Stomach (tissue), 9 donors: Measurements from ENCODE around the gene MYCN. TPM values are rescaled to one million over a fixed set of nuclear protein-coding genes. Genes with fewer than 3 reads are reported as not detected.

Experiments
- DNase-seq, 2 donors: peaks; one replicate each; pipeline versions ENCODE4 v3.0.0 to v3.0.0-alpha.2; 2013 to 2019
- H3K27ac ChIP-seq, 5 donors: fragments of 200-600 bp in 4 of 5; sonication (generic) in 4 of 5; one replicate each; pipeline ENCODE4 v1.5.1; 2013 to 2019; ENCODE audit warnings: mild to moderate bottlenecking in 1 of 5, moderate library complexity in 1 of 5
- H3K27me3 ChIP-seq, 3 donors: fragments of 200-600 bp; sonication (generic); one replicate each; pipeline ENCODE4 v1.5.1; 2017 to 2019; ENCODE audit warnings: mixed run types in 1 of 3
- H3K36me3 ChIP-seq, 4 donors: fragments of 200-600 bp; sonication (generic); 1 replicate in 3 of 4; 2 replicates in 1 of 4; pipeline ENCODE4 v1.5.1; 2016 to 2019
- H3K4me1 ChIP-seq, 4 donors: fragments of 200-600 bp; sonication (generic); one replicate each; pipeline ENCODE4 v1.5.1; 2016 to 2019
- H3K4me3 ChIP-seq, 4 donors: fragments of 200-600 bp; sonication (generic) in 3 of 4; one replicate each; pipeline ENCODE4 v1.5.1; 2016 to 2019; ENCODE audit warnings: mild to moderate bottlenecking in 1 of 4
- H3K9me3 ChIP-seq, 4 donors: fragments of 200-600 bp; sonication (generic); one replicate each; pipeline ENCODE4 v1.5.1; 2016 to 2019
- EP300 ChIP-seq: sonication (generic); formaldehyde crosslinking; IDR thresholded peaks from one replicate; pipeline ENCODE4 v1.6.1; 2017; ENCODE audit warnings: antibody characterized with exemption
- POLR2A ChIP-seq, 4 donors: fragments of 450-650 bp; IDR thresholded peaks; one replicate each; pipeline ENCODE4 v1.6.1; 2016; ENCODE audit warnings: antibody characterized with exemption in 4 of 4, control low read depth in 2 of 4, mild to moderate bottlenecking in 1 of 4, moderate library complexity in 1 of 4
- POLR2AphosphoS5 ChIP-seq, 3 donors: sonication (generic); formaldehyde crosslinking; IDR thresholded peaks; one replicate each; pipeline ENCODE4 v1.6.1; 2016; ENCODE audit warnings: antibody characterized with exemption in 3 of 3
- WGBS, 5 donors: extraction: QIAGEN DNeasy Blood & Tissue Kit in 3 of 5; methylation state at CpG; one replicate each; pipeline versions ENCODE4 v1.1.5 to v1.1.7; 2013 to 2018; 5-methylcytosine and 5-hydroxymethylcytosine counted together
- intact Hi-C: fragments of 100-400 bp; cut with DNase I; formaldehyde crosslinking; loops from one replicate; pipeline ENCODE4 v1.15.1; 2023; ENCODE audit warnings: low total_unique reads
- polyA plus RNA-seq, 3 donors: library from polyadenylated mRNA; stranded (reverse); fragments of 200-250 nt; gene quantifications; one replicate each; pipeline ENCODE4 v1.2.3, GENCODE V29; 2013
- total RNA-seq, 5 donors: library from RNA; depleted of rRNA; stranded (reverse); fragments of >200 nt; gene quantifications; one replicate each; pipeline versions ENCODE4 v1.1.0 to v1.2.3, GENCODE V29; 2014 to 2016
- TF ChIP-seq, protein P1 (sequence below), 7 experiments: fragments of 450-650 bp in 4 of 7; fragments of 200-600 bp in 3 of 7; sonication (generic) in 3 of 7; IDR thresholded peaks; one replicate each; pipeline ENCODE4 v1.5.1; 2016 to 2019; ENCODE audit warnings: antibody characterized with exemption in 7 of 7, control low read depth in 2 of 7, mild to moderate bottlenecking in 1 of 7
- donor health status: healthy with polysubstance abuse.
- donor health status: Bipolar disorder and iron deficiency.
- donor health status: healthy.

Gene MYCN
- total and polyA plus RNA-seq, 8 donors = 0.90 to 9.6 (median 2.3) TPM; not detected in 1

DNA sequence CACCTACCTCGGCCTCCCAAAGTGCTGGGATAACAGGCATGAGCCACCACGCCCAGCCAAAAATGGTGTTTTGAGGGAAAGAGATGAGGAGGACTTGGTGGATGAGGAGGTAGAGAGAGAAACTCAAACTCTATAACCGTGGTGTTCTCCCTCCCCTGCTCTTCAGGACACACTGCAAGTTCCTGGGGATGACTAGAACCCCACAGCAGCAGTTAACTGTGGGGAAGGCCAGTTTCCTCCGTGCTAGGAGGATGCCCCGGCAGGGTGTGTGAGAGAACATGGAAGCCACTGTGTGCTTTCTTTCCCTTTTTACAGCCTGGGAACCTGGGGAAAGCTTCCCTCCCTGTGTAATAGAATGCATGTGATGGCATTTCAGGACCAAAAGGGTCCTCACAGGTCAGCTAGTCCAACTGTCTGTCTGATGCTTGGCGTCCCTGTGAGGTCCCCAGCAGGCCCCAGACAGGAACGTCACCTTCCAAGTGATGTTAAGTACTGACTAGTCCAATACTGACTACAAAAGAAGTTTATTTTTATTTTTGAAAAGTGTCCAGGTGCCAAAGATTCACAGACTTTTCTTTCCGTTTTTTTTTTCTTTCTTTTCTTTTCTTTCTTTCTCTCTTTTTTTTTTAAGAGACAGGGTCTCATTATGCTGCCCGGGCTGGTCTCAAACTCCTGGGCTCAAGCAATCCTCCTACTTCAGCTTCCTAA is 38.9 kb downstream of the MYCN start:
- no peak for TF ChIP-seq POLR2A (IDR thresholded peaks at IDR 0.05)
- no peak for TF ChIP-seq POLR2AphosphoS5 (IDR thresholded peaks at IDR 0.05)
- TF ChIP-seq EP300 = no peak
- TF ChIP-seq, protein P1, sequence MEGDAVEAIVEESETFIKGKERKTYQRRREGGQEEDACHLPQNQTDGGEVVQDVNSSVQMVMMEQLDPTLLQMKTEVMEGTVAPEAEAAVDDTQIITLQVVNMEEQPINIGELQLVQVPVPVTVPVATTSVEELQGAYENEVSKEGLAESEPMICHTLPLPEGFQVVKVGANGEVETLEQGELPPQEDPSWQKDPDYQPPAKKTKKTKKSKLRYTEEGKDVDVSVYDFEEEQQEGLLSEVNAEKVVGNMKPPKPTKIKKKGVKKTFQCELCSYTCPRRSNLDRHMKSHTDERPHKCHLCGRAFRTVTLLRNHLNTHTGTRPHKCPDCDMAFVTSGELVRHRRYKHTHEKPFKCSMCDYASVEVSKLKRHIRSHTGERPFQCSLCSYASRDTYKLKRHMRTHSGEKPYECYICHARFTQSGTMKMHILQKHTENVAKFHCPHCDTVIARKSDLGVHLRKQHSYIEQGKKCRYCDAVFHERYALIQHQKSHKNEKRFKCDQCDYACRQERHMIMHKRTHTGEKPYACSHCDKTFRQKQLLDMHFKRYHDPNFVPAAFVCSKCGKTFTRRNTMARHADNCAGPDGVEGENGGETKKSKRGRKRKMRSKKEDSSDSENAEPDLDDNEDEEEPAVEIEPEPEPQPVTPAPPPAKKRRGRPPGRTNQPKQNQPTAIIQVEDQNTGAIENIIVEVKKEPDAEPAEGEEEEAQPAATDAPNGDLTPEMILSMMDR (IDR thresholded peaks at IDR 0.05) = no peak
- Histone ChIP-seq H3K27ac (no peak overlapping the region), H3K27me3 (no peaks in the 10 kb centered on the region), H3K36me3 (no peaks in the 10 kb centered on the region), H3K4me3 (no peak overlapping the region), H3K9me3 (no peaks in the 10 kb centered on the region), H3K4me1 (no peaks in the 10 kb centered on the region)
- intact Hi-C loops = no loop called here
- no peak for DNase-seq
- WGBS, 5 donors = 78 to 90% (median 88%) methylated on average over 9 of the region's 9 CpGs

- no peaks in the 10 kb centered on the region for H3K4me1 ChIP-seq
- intact Hi-C loops = no loop called here
- H3K27ac ChIP-seq = no peak overlapping the region
- no peak overlapping the region for H3K4me3 ChIP-seq
- TF ChIP-seq EP300 (no peak), POLR2AphosphoS5 (IDR thresholded peaks at IDR 0.05) (no peak), POLR2A (IDR thresholded peaks at IDR 0.05) (no peak)
- TF ChIP-seq, protein P1 (IDR thresholded peaks at IDR 0.05) = no peak
- H3K36me3 ChIP-seq = no peaks in the 10 kb centered on the region
- no peaks in the 10 kb centered on the region for H3K27me3 ChIP-seq
- 86 to 92% (median 90%) methylated on average over 9 of the region's 9 CpGs for WGBS, 5 donors
- H3K9me3 ChIP-seq = no peaks in the 10 kb centered on the region
- no peak for DNase-seq
Observed at GRCh38 chr2:15979759-15980604, 39.6 kb downstream of the MYCN start.

DNA sequence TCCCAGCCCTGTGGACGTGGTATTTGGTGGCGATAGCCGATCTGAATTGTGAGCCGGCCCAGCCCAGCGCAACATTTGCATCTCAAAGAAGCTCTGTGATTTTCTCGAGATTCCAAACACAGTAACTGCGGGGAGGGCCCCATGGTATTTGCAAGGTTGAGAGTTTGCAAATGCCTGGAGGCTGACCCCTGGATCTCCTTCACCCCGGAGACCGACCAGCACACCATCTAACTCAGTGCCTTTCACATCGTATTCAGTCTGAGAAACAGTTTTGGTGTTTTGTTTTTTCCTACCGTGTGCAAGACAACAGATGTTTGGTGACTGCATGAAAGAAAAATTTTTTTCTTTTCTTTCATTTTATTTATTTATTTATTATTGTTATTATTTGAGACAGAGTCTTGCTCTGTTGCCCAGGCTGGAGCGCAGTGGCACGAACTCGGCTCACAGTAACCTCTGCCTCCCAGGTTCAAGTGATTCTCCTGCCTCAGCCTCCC is 40.3 kb downstream of the MYCN start:
- 89 to 92% (median 90%) methylated on average over 14 of the region's 14 CpGs for WGBS, 5 donors
- Histone ChIP-seq H3K4me1 (no peaks in the 10 kb centered on the region), H3K27me3 (no peaks in the 10 kb centered on the region), H3K4me3 (no peak overlapping the region), H3K36me3 (no peaks in the 10 kb centered on the region), H3K9me3 (no peaks in the 10 kb centered on the region), H3K27ac (no peak overlapping the region)
- intact Hi-C loops = no loop called here
- DNase-seq = no peak
- TF ChIP-seq EP300 = no peak
- TF ChIP-seq POLR2AphosphoS5 (IDR thresholded peaks at IDR 0.05) = no peak
- TF ChIP-seq, protein P1 (IDR thresholded peaks at IDR 0.05) = no peak
- no peak for TF ChIP-seq POLR2A (IDR thresholded peaks at IDR 0.05)

- H3K36me3 ChIP-seq = no peaks in the 10 kb centered on the region
- no peaks in the 10 kb centered on the region for H3K4me1 ChIP-seq
- H3K27me3 ChIP-seq = no peaks in the 10 kb centered on the region
- no peaks in the 10 kb centered on the region for H3K9me3 ChIP-seq
- TF ChIP-seq EP300 (no peak), POLR2A (IDR thresholded peaks at IDR 0.05) (no peak), POLR2AphosphoS5 (IDR thresholded peaks at IDR 0.05) (no peak)
- TF ChIP-seq, protein P1 (IDR thresholded peaks at IDR 0.05) = no peak
- intact Hi-C loops = no loop called here
- no peak overlapping the region for H3K4me3 ChIP-seq
- no peak for DNase-seq
- 92 to 97% (median 94%) methylated on average over 8 of the region's 8 CpGs for WGBS, 5 donors
- H3K27ac ChIP-seq = no peak overlapping the region
Observed at GRCh38 chr2:15981646-15982045, 41.3 kb downstream of the MYCN start.
